Inferior parietal cortex (tissue), 1 donor: ENCODE results near the gene PRDM1.

Experiments used
- DNase-seq: peaks from one replicate; pipeline ENCODE4 v3.0.0-alpha.2; 2016; ENCODE audit errors: extremely low spot score

PRDM1 gene

DNA sequence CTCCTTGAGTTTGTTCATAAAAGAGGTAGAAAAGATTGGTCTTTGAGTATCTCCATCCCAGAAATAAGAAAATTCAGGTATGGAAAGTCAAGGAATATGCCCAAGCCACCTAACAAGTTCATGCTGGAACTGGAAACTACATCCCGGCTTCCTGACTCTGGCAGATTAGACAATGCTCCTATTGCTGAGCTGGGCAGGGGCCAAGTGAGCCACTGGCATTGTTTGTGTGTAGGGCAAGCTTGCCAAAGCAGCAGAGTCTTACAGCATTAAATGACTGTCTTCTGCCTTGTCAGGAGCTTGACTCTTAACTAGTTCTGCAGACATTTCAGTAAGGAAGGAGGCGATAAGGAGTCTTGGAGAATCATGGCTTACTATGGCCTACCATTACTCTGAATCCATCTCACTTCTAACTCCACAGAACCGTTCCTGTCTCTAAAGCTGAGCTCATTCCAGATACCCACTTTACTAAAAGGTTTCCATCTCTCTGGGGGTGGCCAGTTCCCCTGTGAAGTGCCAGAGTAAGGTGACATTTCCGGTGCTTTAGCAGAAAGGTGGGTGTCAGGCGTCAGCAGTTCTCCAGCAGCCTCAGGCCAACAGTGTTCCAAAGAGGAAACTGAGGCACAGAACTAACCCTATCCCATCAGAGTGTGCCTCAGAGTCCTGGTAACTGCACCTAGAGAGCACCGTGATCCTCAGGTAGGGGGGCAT, 30.1 kb downstream of the PRDM1 start:
- peak; percentile 73 for DNase-seq

DNA sequence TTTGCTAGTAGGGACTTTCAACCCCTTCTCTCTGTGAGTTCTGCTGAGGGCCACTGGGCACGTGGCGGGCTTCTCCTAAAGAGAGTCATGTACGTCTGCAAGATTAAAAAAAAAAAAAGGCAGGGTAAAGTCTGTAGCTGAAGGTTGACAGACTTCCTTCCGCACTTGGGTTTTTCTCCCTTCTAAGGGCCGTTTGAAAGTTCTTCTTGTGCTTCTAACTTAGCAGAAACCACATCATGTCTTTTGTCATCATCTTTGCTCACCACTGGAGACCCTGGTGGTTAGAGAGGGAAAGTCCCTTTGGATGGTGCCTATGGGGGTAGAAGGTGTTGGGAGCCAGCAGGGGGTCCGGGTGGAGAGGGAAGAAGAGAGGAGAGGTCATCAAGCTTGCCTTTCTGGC, 31.4 kb downstream of the PRDM1 start:
- DNase-seq, result no peak

DNA sequence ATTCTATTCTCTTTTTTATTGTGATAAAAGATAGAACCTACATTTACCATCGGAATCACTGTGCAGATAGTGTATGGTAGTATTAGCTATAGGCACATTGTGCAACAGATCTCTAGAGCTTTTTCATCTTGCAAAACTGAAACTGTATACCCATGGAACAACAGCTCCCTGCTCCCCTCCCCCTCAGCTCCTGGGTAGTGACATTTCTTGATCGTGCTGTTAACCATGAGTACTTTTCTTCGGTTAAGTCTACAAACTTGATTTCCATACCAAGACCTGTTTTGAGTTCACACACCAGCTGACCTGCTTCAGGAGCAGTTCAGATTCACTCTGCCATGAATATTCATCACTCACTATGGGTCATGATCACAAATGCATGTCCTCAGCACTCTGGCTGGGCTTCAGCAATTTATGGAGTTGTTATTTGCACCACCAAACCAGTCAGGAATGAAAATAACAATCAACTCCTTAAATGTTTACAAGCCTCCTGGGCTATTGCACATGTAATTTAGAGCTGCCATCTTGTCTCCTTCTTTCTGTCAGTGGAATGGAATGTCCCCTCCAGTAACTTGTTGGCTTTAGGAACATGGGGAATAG, 32.8 kb downstream of the PRDM1 start:
- no peak for DNase-seq

DNA sequence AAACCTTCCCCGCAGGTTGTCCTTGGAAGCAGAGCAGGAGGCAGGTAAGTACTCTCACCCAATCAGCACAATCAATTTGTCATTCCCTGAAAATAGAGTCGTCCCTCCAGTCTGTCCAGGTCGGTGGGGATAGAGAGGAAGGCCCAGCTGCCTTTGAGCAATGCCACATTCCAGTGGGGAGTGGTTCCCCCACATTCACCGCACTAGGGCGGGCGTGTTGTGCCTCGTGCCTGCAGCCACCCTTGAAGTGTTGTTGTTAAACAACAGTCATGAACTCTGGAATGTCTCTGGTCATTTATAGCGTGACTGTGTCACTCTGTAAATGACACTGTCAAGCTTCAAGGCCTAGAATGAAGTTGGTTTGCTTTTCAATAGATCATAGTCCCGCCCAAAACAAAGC, 33.4 kb downstream of the PRDM1 start:
- no peak for DNase-seq

DNA sequence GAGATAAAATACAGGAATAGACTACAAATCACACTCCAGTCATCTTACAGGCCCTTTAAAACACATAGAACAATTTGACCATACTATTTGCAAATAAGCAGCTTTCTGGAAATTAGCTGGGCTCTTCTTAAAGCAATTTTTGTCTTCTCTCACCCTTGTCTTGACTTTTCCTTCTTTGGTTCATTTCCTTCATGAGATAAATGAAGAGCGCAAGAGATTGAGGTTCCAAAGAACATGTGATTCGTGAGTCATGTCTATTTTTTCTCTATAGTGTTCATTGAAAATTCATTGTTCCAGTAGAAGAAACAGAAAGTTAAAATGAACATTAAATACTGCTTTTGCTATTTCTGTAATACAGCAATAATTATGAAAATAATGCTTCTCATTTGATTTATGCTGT, 33.9 kb downstream of the PRDM1 start:
- DNase-seq, result no peak

DNA sequence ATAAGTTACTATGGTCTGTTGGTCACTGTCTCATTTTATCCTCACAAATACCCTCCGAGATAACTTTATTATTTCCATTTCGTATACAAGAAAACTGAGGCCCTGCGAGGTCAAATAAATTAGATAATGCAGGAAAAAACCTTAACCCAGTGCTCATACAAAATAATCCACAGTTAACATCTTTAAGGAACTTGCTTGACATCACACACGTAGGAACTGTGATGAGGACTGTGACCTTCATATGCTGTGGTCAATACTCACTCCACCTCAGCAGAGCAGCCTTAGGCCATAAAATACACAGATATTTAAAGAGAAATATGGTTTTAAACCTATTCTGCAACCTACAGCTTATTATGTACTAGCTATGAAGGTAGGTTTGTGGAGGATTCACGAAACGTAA, 34.3 kb downstream of the PRDM1 start:
- DNase-seq, result no peak

DNA sequence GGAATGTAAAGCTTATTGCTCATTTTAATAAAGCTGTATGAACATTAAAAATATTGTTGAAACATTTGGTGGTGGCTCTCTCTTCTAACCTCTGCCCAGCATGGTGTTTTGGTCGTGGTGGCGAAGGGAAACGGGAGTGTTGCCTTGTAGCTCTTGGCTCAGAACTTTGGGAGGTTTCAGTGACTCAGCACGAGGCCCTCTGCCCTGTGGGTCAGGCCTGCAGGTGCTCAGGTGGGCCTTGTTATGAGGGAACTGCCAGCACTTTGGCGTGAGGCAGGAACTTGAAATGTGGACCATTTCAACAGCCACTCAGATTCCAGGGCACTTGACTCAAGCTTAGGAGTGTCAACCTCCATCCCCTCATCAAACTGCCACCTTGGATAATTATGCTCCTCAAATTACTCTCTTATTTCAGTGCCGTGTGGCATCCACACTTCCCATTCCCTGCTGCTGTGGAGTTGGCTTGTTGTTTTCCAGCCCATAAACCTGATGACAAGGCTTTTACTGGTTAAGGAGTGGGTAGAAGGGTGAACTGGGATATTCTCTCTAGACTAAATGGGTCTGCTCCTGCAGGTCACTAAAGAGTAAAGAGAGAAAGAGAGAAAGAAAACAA, 36.3 kb downstream of the PRDM1 start:
- no peak for DNase-seq

DNA sequence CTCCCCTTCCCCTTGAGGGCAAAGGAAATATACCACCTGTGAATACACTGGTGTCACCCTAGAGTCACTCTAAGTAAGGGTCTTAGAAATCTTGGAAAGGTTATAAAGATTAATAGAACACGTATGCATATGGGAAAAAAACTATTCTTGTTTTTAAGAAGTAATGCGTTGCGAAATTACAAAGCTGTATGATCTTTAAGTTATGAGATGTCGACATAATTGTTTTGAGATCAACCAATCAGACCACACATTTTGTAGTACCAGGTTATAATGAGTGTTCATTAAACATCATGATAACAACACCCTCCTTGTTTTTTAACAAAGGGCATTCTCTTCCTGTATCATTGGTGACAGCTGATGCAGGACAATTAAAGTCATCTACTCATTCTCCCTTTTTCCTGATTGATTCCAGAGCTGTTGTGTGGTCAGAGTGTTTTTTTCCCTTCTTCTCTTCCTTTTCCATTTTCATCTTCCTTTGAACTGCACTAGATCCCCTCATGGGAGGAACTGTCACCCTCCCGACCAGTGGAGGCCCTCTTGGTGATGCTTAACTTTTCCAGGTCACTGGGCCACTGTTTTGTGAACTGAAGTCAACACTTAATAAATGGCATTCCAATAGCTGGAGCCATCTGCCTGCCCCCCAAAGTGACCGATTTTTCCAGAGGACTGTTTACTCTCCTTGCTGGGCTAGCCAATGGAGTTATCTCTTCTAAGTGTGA, 37.0 kb downstream of the PRDM1 start:
- no peak for DNase-seq

DNA sequence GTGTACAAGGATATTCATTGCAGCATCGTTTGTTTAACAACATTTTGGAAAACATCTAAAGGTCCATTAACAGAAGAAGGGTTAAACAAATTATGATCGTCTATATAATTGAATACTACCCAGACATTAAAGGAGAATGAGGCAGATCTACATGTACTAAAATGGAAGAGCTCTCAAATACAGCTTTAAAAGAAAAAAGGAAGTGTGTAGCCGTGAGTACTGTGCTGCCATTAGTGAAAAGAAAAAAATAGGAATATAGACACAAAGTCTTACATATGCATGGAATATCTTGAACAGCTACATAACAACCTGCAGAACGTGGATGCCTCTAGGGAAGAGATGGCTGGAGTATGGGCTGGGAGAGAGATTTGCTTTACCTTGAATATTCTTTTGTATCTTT, 37.9 kb downstream of the PRDM1 start:
- DNase-seq, result no peak

DNA sequence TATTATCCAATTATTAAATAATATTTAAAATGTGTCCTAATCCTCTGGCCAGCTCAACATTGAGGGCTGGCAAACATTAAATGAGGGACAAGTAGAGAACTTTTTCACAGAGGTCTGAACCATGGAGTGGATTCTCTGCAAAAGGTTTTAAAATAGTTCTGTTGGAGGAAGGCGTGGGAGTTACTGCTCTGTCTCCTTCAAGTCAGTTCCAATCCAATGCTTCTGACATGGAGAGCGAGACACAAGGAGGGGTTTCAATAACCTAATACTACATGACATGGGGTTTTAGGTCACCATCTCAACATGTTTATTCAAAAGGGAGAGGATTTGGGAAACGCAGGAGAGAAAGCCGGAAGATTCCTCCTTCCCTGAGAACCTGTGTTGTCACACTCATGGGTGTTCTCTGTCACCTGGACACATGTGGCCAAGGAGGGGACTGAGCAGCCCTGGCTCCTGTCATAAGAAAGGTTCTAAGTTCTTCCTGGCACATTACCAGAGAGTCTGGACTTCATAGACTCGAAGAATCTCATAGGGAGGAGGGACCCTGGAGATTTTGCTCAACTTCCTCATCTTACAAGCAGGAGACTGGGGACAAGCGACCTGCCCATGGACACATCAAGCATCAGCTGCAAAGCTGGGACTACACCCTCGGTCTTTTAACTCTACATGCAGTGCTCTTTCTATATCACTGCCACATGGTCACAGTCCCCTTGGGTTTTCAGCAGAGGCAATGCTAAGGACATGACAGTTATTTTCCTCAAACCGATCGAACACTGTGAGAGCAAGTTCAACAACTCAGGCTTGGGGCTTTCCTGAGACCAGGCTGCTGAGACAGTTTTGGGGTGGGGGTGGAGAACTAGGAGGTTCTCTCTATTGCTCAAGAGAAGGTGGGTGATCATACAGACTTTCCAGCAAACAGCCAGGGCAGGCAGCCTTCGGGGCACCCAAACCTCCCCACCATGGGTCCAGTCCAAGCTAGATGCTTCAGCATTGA, 38.6 kb downstream of the PRDM1 start:
- no peak for DNase-seq

DNA sequence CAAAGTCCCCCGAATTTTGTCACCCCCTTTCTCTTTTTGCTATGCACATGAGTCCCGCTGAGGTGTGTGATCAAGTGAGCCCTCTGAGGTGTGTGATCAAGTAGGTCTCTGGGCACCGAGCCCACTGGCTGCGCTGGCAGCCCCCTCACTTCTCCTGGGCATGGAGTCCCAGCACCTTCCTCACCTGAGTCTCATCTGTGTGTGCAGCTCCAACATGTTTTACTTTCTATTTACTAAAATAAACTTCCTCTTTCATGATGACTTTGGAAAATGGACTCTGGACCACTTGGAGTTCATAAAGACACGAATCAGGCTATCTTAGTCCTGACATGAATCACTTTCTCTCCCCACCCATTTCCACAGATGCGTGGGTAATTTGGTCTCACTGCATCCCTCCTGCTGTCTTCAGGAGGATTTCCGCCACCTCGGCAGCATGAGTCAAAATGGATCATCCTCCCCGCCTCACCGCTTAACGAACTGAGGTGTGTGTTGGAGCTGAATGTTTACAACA, 39.8 kb downstream of the PRDM1 start:
- DNase-seq, result no peak

DNA sequence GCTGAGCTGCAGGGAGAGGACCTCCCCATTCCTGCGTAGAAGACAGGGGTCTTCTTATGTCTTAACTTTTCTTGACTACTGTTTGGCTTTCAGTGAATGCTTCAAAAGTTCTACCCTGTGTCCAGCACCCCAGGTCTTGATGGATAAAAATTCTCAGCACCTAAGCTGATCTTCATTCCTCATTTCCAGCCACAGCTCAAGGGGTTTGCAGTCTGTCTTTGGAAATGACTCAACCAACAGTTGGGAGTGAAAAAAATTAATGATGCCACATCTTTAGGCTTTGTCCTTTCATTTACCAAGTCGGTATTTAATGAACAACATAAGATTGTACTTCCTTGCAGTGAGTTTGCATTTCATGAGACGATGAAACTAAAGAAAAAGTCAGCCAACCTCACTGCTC, 40.3 kb downstream of the PRDM1 start:
- no peak for DNase-seq

DNA sequence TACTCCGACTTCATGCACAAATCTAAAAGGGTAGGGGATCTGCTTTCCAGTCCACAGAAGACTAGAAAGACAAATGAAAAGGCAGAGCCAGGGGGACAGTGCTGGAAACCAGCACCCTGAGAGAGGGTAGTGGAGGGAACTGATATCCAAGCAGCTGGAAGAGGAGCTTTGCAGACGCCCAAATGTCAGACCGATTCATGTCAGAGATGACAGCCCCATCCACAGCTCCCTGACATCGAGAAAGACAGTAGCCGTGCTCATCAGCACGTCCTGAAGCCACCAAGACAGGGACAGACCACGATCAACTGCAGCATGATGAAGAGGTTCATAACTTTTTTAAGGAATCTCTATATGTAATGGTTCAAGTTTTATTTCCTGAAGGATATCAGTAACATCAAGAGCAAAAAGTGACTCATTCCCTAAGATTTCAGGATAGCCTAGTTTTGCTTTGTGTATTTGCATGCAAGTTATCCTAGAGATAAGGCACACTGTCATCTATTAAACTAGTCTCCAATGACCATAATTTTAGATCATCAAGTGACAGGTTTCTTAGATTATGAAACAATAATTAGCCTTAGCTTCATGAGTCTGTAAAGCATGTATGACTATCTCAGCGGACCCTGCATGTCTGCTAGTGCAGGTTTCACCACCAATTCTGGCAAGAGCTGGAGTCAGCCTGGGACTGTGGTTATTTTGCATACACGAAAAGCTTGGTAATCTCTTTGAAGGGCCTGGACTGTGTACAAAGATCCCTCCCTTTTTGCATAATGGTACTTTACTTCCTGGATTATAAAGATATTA, 43.0 kb downstream of the PRDM1 start:
- no peak for DNase-seq

DNA sequence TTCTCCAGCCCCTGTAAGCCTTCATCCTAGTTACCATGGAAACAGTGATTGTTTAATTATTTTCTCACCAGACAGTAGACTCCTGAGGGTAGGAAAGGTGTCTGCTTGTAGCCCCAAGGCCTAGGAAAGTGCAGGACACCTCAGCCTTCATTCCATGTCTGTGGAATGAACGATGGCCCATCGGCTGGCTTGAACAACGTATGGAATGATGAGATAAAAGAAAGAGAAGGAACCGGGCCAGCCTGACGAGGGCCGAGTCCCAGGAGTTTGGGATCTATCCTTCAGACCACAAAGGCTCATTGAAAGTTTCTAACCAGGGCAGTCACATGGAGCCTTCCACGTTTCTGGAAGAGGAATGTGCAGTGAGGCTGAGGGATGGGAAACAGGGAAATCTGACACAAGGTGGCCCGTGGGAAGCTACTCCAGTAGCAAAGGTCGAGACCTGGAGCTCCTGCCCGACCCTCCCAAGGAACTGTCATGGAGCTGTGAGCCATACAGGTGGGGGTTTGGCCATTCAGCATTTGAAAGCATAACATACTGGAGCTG, 46.1 kb downstream of the PRDM1 start:
- no peak for DNase-seq

DNA sequence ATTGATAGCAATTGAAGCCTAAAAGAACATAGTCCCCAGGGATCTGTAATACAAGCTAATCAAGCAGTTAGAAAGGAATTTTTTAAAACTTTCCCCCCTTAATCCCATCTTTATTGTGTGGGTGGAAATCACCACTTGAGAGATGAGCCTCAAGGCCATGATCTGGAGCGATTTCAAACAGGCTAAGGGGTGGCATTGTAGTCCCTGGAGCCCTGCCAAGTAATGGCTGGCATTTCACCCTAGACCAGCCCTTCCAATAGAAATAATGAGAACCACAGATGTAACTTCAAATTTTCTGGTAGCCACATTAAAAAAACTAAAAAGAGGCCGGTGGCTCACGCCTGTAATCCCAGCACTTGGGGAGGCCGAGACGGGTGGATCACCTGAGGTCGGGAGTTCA, 46.9 kb downstream of the PRDM1 start:
- DNase-seq, result no peak

DNA sequence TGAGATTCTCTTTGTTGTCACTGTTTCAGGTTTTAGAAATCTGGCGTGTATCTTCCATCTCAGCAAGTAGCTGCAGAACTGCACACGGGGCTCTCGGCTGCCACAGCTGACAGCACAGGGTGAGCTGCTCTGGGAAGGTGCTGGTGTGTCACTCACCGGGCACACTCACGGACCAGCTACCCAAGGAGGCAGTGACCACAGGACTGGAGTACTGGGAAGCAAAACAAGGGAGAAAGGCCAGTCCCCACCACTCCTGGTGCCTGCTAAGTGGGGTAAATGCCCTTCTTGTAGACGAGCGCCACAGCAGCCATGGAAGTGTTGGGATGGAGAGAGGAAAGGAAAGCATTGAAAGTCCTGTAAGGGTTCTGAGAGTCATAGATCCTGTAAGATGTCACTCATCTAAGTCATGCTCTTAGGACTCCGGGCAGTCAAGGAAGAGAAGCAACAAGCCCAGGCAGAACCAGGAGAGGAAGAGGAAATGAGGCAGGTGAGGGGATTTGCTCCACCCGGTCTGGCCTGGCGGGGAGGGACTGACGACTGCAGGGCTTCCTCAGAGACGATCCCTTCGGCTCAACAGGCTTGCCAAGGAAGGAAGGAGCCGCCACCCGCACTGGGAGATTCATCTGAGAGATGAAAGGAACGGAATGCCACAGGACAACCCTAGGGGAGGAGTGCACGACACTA, 48.1 kb downstream of the PRDM1 start:
- no peak for DNase-seq

DNA sequence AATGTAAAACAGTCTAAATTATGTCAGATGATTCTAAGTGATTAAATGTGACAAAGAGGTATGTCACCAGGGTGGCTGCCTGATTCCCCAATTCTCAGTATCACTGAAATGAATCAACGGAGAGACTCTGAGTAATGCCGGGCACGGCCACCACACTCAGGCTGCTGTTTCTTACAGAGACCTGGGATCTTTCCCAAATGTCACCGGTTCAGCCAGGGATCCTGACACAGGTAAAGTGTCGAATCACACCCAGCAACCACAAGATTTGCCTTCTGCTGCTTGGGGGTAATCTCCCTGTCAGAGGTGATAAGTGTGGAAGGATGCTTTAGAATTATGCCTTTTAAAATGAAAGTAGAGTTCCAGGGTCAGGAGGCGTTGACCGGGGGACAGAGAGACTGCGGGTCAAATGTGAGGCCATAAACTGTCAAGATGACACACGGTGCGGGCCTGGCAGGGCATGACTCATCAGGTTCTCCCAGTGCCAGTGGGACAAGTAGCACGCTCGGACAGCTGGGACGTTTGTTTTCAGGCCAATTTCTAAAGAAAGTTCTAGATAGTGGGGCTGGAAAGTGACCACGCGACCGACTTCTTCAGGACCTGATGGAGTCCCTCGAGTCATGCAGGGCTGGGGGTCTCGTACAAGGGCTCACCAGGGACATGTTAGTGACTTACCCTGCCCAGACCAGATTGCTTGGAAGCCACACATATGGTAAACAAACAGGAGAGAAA, 48.9 kb downstream of the PRDM1 start:
- no peak for DNase-seq

DNA sequence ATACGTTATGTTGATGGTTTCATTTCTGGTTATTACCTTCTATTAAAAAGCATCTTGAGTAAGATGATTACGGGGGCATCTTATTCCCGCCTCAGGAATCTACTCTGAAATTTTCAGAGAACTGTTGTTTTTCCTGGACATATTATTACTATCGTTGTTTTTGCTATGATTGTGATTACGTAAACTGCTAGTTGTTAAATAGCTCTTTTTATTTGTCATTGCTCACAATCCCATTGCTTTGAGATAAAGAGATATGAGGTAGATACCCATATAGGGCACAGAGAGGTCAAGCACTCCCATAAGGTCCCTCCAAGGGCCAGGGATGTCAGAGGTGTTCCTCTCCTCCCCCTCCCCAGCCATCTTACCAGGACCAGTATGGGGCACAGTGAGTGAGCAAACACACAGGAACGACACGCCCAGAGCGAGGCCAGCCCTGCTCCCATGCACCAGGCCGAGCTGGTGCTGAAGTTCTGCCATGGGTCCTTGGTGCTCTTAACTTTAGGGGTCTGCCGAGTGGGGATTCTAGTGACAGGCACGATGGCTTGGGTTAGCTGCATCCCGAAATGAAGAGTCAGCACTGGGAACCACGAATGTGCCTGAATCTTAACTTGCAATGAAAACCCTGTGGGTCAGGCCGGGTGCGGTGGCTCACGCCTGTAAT, 49.9 kb downstream of the PRDM1 start:
- DNase-seq, result no peak
